WTC11 (cell line): ENCODE measurements around the gene CLIP1. TPM values are rescaled to one million over a fixed set of nuclear protein-coding genes. Genes with fewer than 3 reads are reported as not detected.

Experiments
- ATAC-seq: fragments of 200-7000 bp; cut with Tn5 transposase; 2 replicates; pipeline ENCODE4 v1.10.0; 2021; ENCODE audit warnings: mild to moderate bottlenecking, moderate library complexity
- CTCF ChIA-PET: fragments of 300-600 bp; sonication (Branson Sonifier 250); formaldehyde crosslinking; loops from one replicate; lab custom pipeline; 2021; ENCODE audit warnings: antibody characterized with exemption; lab: Charles Lee
- POLR2A ChIA-PET: fragments of 350-600 bp; sonication (Branson Sonifier 250); formaldehyde crosslinking; loops from one replicate; lab custom pipeline; 2021; ENCODE audit warnings: antibody characterized with exemption; lab: Charles Lee
- DNase-seq: peaks from one replicate; pipeline ENCODE4 v3.0.0; 2021; ENCODE audit warnings: low spot score
- H3K27ac Mint-ChIP-seq: 2 replicates; pipeline ENCODE4 v1.8.0; 2021; ENCODE audit warnings: mixed read lengths
- H3K27me3 Mint-ChIP-seq: 2 replicates; pipeline ENCODE4 v1.8.0; 2021; ENCODE audit warnings: low read depth, mild to moderate bottlenecking, moderate library complexity, mixed read lengths
- H3K36me3 Mint-ChIP-seq: 2 replicates; pipeline ENCODE4 v1.8.0; 2021; ENCODE audit warnings: mixed read lengths
- H3K4me1 Mint-ChIP-seq: 2 replicates; pipeline ENCODE4 v1.8.0; 2022; ENCODE audit warnings: mixed read lengths
- H3K4me3 Mint-ChIP-seq: 2 replicates; pipeline ENCODE4 v1.8.0; 2021; ENCODE audit warnings: mild to moderate bottlenecking, moderate library complexity, mixed read lengths
- H3K9me3 Mint-ChIP-seq: 2 replicates; pipeline ENCODE4 v1.8.0; 2021; ENCODE audit warnings: mixed read lengths
- AR ChIP-seq: fragments of 250-450 bp; sonication (Bioruptor Pico); IDR thresholded peaks from 2 replicates; pipeline ENCODE4 v1.9.0; 2021; ENCODE audit warnings: mild to moderate bottlenecking
- ATF1 ChIP-seq: sonication (generic); formaldehyde crosslinking; IDR thresholded peaks from 2 replicates; pipeline ENCODE4 v1.8.1; 2023; ENCODE audit warnings: mild to moderate bottlenecking, moderate library complexity, missing genetic modification reagents
- ATF3 ChIP-seq: sonication (generic); formaldehyde crosslinking; conservative IDR thresholded peaks from 2 replicates; pipeline ENCODE4 v1.8.1; 2022; ENCODE audit warnings: mild to moderate bottlenecking, missing genetic modification reagents
- ATF6 ChIP-seq: sonication (generic); formaldehyde crosslinking; IDR thresholded peaks from 2 replicates; pipeline ENCODE4 v1.8.1; 2023; ENCODE audit warnings: mild to moderate bottlenecking, missing genetic modification reagents
- E2F1 ChIP-seq: sonication (generic); formaldehyde crosslinking; IDR thresholded peaks from 2 replicates; pipeline ENCODE4 v1.8.0; 2022; ENCODE audit warnings: mild to moderate bottlenecking, missing genetic modification reagents
- EMX1 ChIP-seq: fragments of 250-450 bp; sonication (Bioruptor Pico); IDR thresholded peaks from 2 replicates; pipeline ENCODE4 v1.8.0; 2021; ENCODE audit warnings: mild to moderate bottlenecking
- HMGXB4 ChIP-seq: sonication (generic); formaldehyde crosslinking; IDR thresholded peaks from 2 replicates; pipeline ENCODE4 v1.8.1; 2023; ENCODE audit warnings: mild to moderate bottlenecking, moderate library complexity, missing genetic modification reagents
- KAT7 ChIP-seq: sonication (generic); formaldehyde crosslinking; IDR thresholded peaks from 2 replicates; pipeline ENCODE4 v1.8.1; 2023; ENCODE audit warnings: missing genetic modification reagents, mild to moderate bottlenecking, borderline replicate concordance
- NR3C1 ChIP-seq: sonication (generic); formaldehyde crosslinking; conservative IDR thresholded peaks from 2 replicates; pipeline ENCODE4 v1.8.1; 2023; ENCODE audit warnings: low read depth, mild to moderate bottlenecking, missing genetic modification reagents
- PRRX2 ChIP-seq: fragments of 250-450 bp; sonication (Bioruptor Pico); IDR thresholded peaks from 2 replicates; pipeline ENCODE4 v1.8.0; 2021; ENCODE audit warnings: mild to moderate bottlenecking
- SMAD4 ChIP-seq: sonication (generic); formaldehyde crosslinking; IDR thresholded peaks from 2 replicates; pipeline ENCODE4 v1.8.0; 2022; ENCODE audit warnings: mild to moderate bottlenecking, missing genetic modification reagents
- SP1 ChIP-seq: sonication (generic); formaldehyde crosslinking; conservative IDR thresholded peaks from 2 replicates; pipeline ENCODE4 v1.8.1; 2022; ENCODE audit warnings: missing genetic modification reagents
- TEAD1 ChIP-seq: sonication (generic); formaldehyde crosslinking; IDR thresholded peaks from 2 replicates; pipeline ENCODE4 v1.8.0; 2022; ENCODE audit warnings: mild to moderate bottlenecking, missing genetic modification reagents
- TEAD4 ChIP-seq: sonication (generic); formaldehyde crosslinking; IDR thresholded peaks from 2 replicates; pipeline ENCODE4 v1.8.0; 2022; ENCODE audit warnings: mild to moderate bottlenecking, missing genetic modification reagents
- TP53 ChIP-seq: sonication (generic); formaldehyde crosslinking; IDR thresholded peaks from 2 replicates; pipeline ENCODE4 v1.8.1; 2023; ENCODE audit warnings: mild to moderate bottlenecking, missing genetic modification reagents
- ZNF219 ChIP-seq: sonication (generic); formaldehyde crosslinking; IDR thresholded peaks from 2 replicates; pipeline ENCODE4 v1.8.0; 2023; ENCODE audit warnings: missing genetic modification reagents, mild to moderate bottlenecking, borderline replicate concordance
- ZNF232 ChIP-seq: sonication (generic); formaldehyde crosslinking; IDR thresholded peaks from 2 replicates; pipeline ENCODE4 v1.8.0; 2022; ENCODE audit warnings: mild to moderate bottlenecking, missing genetic modification reagents
- ZNF281 ChIP-seq: sonication (generic); formaldehyde crosslinking; IDR thresholded peaks from 2 replicates; pipeline ENCODE4 v1.8.0; 2023; ENCODE audit warnings: mild to moderate bottlenecking, missing genetic modification reagents
- ZNF512 ChIP-seq: sonication (generic); formaldehyde crosslinking; IDR thresholded peaks from 2 replicates; pipeline ENCODE4 v1.8.1; 2022; ENCODE audit warnings: missing genetic modification reagents, borderline replicate concordance
- total RNA-seq: library from RNA; stranded (reverse); gene quantifications from 3 replicates; pipeline ENCODE4 v1.2.3, GENCODE V29; 2021

The CLIP1 gene
- total RNA-seq, 1 experiment from 2014 or later, result 24.9 TPM

- CTCF ChIA-PET, result no interaction called here
- Mint-ChIP-seq H3K9me3 (no peaks in the 10 kb centered on the region), H3K4me1 (no peaks in the 10 kb centered on the region), H3K4me3 (no peak overlapping the region), H3K27me3 (no peaks in the 10 kb centered on the region), H3K27ac (no peak overlapping the region), H3K36me3 (no peaks in the 10 kb centered on the region)
- DNase-seq (no peak), ATAC-seq (no peak)
- POLR2A ChIA-PET, result no interaction called here
- no peak for TF ChIP-seq ATF3
- TF ChIP-seq NR3C1 (CRISPR knock-in tag), result no peak
- no peak for TF ChIP-seq TEAD4 (CRISPR knock-in tag)
These were observed 112.8 kb downstream of the CLIP1 start for GRCh38 chr12:122309564-122310121.

GRCh38 chr12:122308811-122309210 lies 113.7 kb downstream of the CLIP1 start:
- CTCF ChIA-PET, result no interaction called here
- ATAC-seq (no peak), DNase-seq (no peak)
- H3K36me3 Mint-ChIP-seq, result no peaks in the 10 kb centered on the region
- TF ChIP-seq ATF3 (no peak), SMAD4 (CRISPR knock-in tag) (no peak), ATF6 (CRISPR knock-in tag) (no peak), ZNF281 (no peak), KAT7 (no peak), ZNF219 (CRISPR knock-in tag) (no peak), HMGXB4 (CRISPR knock-in tag) (no peak), SP1 (CRISPR knock-in tag) (no peak), ZNF232 (no peak), E2F1 (CRISPR knock-in tag) (no peak), EMX1 (no peak), AR (CRISPR knock-in tag) (no peak), ZNF512 (CRISPR knock-in tag) (no peak), PRRX2 (CRISPR knock-in tag) (no peak), TP53 (CRISPR knock-in tag) (no peak), ATF1 (CRISPR knock-in tag) (no peak), TEAD1 (CRISPR knock-in tag) (no peak)
- TF ChIP-seq, all 79 proteins: peak for 0
- Mint-ChIP-seq H3K27me3 (no peaks in the 10 kb centered on the region), H3K4me3 (no peak overlapping the region), H3K9me3 (no peaks in the 10 kb centered on the region), H3K27ac (no peak overlapping the region), H3K4me1 (no peaks in the 10 kb centered on the region)
- POLR2A ChIA-PET, result no interaction called here
